Measurements from ENCODE around the gene ODC1.

GRCh38 chr2:10471046-10471571 lies 23.0 kb upstream of the ODC1 start:
- TF ChIP-seq, protein P1, sequence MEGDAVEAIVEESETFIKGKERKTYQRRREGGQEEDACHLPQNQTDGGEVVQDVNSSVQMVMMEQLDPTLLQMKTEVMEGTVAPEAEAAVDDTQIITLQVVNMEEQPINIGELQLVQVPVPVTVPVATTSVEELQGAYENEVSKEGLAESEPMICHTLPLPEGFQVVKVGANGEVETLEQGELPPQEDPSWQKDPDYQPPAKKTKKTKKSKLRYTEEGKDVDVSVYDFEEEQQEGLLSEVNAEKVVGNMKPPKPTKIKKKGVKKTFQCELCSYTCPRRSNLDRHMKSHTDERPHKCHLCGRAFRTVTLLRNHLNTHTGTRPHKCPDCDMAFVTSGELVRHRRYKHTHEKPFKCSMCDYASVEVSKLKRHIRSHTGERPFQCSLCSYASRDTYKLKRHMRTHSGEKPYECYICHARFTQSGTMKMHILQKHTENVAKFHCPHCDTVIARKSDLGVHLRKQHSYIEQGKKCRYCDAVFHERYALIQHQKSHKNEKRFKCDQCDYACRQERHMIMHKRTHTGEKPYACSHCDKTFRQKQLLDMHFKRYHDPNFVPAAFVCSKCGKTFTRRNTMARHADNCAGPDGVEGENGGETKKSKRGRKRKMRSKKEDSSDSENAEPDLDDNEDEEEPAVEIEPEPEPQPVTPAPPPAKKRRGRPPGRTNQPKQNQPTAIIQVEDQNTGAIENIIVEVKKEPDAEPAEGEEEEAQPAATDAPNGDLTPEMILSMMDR (conservative IDR thresholded peaks at IDR 0.05 in 1 of 2, IDR thresholded peaks at IDR 0.05 in 1 of 2; ENCODE audit: low read depth in 1 of 2, low read length in 2 of 2): no peak
- no peak for TF ChIP-seq EZH2 (IDR thresholded peaks at IDR 0.05; ENCODE audit: low read length, missing control alignments)

All from fibroblast of lung (primary cell).